ENCODE data around the gene KLHL2. TPM values are rescaled to one million over a fixed set of nuclear protein-coding genes. Genes with fewer than 3 reads are reported as not detected.
A peak's percentile ranks its signal among the peaks of the same experiment; 100 is the strongest.
"Not testable (repeated sequence)": the region's sequence is repeated elsewhere in the genome, so short reads cannot be mapped to it uniquely, and the experiment has no call there.

The KLHL2 gene
- polyA plus RNA-seq, 5 donors = 15.0 to 20.5 (median 18.1) TPM

DNA sequence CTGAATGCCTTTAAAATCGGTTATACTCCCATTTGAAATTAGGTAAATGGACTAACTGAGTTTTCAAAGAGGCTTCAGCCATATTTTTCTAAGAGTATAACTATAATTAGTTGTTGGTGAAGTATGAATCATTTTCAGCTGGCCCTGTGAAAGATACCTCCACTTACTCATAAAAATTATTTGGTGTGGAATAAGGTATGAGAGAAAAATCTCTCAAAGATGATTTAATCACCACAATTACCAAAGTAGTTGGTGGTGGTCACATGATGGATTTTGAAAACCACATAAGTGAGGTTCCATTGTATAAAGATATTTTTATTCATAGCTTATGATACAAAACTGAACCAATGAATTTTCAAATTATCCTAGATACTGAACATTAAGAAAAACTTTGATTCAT lies 9.0 kb upstream of the KLHL2 start:
- no peak for DNase-seq

DNA sequence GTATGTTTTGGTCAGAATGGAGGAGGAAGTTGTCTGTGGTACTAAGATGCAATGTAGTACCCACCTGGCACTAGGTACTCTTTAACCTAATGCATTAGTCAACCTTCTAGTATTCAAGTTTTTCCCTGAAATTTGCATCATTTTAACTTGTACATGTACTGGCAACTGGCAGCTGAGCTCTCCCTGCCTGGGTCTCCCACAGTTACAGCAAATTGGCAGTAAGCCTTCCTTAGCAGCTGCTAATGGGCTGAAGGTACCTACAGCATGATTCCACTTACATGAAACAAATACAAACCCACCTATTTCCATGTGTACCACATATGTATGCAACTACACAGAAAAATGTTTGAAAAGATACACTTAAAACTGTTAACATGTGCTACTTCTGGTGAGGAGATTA lies 8.1 kb upstream of the KLHL2 start:
- DNase-seq = no peak

DNA sequence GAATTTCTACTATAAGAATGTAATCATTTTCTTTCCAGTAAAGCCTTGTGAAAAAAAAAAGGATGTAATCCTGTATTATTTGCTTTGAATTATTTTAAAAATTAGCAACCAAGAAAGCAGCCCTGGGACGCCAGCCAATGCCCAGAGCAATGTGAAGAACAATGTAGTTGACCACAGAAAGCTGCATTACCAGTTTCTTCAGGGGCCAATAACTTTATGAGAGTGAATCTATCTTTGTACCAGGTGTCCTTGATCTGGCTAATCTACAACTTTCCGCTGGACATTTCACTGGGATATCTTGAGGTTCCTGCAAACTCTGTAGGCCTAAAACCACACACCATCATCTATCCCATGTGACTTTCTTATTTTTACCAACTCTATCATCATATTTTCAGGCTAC lies 7.6 kb upstream of the KLHL2 start:
- DNase-seq = no peak

DNA sequence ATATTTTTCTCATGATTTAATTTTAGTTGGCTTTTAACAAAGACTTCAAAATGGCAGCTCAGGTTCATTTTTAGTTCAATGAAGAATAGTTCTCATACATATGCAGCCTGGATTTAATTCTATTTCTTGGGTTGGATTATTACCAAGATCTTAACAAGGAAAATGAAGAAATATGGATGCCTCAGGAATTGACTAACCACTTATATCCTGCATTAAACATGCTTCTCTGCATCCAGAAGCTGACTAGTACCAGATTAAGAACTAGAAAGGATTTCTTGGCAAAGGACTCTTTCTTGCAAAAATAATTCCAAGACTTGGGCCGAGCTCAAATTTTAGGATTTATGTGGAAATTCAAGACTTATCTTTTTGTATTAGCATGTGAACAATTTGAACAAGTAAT lies 5.6 kb upstream of the KLHL2 start:
- DNase-seq = no peak

DNA sequence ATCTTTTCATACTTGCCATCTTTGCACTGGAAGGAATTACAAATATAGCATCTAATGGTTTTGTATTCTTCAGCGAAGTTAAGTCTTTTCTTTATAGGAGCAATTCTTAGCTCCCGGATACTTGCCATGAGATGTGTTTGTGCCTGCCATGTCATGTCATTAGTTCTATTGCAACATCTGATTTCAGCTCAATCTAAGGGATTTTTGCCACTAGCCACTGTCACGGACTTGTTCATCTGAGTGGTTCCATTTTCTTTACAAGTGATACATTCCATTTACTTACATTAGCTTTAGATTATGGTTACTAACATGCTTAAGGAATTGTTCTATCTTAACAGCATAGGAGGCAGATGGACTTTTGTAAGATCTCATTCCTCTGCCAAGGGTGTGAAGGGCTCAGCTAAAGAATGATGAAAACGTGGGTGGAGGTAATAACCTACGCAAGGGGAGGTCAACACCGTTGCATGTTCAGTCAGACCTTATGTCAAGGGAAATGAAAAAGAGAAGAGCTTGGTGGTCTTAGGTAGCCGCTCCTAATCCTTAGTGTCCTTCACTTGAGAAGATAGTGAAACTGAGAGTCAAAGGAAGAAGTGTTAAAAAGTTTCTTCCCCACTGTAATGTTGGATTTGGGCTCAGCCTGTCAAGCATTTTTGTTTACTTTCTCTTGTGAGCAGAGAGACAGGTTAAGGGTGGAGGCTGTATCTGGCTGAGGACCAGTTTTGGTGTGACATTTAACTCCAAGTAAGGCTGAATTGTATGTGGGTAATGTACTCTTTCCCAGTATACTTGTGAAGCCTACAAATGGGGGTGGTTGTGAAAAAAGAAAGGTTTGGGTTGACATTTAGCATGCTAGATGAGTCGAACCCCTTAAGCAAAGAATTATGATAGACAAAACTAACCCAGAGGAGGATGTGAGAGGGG lies 3.6 kb upstream of the KLHL2 start:
- no peak for DNase-seq

DNA sequence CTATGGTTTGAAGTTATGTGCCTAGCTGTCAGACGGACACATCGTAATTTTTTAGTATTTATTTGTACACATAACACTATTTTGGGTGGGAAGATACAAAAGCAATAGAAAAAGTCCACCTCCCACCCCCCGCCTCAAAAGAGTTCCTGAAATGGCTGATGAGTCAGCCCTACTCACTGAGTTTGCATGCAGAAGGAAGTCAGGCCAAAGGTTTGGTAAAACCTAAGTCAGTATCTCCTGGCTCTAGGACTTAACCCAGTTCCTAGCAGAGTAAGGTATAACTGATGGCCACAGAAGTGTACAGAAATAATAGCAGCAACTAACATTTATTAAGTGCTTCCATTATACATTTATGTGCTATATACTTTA lies 2.9 kb upstream of the KLHL2 start:
- DNase-seq = no peak

DNA sequence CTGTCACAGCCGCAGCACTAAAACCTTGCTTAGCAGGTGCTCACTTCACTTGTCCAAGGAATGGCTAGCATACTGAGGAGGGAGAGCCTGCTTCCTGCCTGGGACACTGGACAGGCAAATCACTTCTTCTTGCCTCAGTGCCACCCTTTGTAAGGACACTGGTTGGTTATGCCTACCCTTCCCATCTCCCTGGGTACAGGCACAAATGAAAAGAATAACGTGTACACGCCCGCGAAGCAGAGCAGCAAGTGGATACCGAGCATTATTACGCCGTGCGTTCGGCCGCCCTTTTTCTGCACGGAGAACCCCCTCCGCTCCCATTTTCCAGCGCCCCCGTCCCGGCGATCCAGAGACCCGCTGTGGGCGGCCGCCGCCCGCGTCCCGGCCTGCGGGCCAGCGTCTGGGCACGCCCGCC lies 338 bp upstream of the KLHL2 start:
- DNase-seq = peak; percentile 22 to 25

DNA sequence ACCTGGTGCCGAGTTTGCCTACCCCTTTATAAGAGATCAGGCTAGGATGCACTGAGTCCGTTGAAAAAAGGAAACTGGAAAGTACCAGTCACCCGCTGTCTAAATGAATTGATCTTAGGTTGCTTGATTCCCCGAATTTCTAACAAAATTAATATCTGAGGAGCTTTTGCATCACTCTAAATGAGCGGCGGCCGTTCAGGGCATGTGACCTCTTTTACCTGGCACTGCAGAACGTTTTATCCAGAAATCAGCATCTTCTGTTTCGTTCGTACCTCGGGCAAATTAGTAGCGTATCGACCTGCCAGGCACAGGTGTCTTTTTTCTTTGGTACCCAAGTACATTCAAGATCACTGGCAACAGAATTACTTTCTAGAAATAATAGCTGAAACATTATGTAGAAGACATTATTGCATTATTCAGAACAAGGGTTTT lies 876 bp downstream of the KLHL2 start:
- no peak for DNase-seq

DNA sequence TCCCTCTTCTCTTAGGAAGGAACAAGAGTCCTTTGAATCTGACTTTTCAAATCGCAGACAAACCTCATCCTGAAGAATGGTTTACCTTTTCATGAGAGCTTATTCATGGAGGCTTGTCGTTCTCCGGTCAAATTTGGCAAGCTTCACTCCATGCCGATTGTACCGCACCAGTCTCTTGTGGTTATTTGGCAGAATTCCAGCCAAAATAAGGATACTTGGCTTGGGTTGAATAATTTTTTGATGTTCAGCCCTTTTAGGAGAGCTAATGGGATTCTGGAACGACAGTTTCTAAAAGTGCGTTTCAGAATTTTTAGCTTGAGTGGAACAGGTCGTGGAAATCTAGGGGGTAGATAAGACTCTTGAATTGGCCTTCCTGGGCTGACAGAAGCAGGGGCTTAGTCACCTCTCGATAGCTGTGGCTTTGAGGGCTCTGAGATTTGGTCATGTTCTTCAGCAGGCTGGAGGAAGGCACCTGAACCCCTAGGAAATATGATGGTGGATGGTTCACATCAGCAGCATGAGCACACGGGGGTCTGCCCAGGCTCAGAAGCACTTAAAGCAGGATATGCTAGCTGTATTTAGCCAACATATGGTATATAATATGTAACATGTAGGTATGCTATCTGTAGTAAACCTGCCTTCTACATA lies 1.5 kb downstream of the KLHL2 start:
- DNase-seq = no peak

DNA sequence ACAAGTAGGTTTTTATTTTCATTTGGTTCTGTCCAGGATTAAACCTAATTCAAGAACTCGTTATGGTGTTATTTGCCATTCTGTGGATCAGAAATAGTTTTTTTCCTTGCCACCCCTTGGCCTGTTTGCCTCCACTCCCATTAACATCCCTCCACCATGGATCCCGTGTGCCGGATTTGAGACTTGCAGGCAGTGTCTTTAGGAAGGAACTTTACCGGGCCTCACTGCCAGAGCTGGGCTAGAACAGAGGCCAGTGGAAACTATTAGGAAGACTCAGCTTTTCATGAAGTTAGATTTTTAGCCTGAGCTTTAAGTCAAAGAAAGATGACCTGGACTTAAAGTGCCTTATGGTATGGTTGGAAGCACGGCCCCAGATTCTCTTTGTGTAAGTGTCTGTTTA lies 2.4 kb downstream of the KLHL2 start:
- no peak for DNase-seq

DNA sequence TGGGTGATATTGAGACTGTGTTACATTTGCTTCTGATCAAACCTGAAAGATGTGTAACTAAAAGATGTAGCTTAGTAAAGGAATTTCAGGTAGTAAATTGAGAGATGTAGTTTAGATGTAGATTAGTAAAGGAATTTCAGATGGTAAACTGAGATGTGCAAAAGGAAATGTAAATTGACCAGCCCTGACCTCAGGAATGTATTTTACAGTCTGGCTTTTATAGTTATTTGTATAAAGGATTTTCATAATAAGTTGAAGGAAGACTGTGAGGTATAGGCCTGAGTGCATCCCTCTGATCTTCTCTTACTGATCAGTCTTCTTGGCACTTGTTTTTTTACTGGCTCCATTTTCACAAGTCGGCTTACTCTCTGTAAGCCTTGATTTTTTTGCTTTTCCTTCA lies 3.2 kb downstream of the KLHL2 start:
- no peak for DNase-seq

DNA sequence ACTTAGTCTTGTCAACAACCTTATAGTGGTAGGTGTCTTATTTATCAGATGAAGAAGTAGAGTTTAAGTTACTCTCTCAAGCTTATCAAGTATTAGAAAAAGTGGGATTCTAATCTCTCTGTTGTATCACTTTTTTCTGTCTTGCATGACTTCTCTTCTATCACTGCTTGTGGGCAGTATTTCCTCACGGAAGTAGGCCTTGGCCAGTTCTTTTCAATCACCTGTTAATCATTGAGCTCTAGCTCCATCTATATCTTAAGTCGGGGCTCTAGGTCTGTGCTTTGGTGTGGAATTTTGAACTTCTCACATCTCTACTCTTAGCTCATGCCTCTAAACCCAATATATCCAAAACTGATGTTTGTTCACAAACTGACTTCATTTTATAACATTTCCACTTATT lies 5.3 kb downstream of the KLHL2 start:
- DNase-seq = not testable (repeated sequence)

DNA sequence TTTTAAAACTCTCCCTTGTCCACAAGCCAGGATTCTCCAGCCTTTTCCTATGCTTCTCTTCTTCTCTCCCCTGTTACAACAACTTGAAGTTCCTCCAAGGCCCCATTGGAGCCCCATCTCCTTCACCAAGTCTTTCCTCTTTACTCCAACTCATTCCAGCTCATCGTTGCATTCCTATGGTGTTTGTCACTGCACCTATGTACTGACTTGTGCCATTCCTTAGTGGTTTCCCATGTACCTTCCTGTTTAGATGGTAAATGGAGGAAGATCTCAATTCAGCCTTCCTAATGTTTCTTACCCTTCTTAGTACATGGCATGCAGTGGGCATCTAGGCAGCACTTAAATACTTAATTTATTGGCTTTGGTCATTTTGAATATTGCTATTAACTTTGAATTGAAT lies 6.0 kb downstream of the KLHL2 start:
- not testable (repeated sequence) for DNase-seq

DNA sequence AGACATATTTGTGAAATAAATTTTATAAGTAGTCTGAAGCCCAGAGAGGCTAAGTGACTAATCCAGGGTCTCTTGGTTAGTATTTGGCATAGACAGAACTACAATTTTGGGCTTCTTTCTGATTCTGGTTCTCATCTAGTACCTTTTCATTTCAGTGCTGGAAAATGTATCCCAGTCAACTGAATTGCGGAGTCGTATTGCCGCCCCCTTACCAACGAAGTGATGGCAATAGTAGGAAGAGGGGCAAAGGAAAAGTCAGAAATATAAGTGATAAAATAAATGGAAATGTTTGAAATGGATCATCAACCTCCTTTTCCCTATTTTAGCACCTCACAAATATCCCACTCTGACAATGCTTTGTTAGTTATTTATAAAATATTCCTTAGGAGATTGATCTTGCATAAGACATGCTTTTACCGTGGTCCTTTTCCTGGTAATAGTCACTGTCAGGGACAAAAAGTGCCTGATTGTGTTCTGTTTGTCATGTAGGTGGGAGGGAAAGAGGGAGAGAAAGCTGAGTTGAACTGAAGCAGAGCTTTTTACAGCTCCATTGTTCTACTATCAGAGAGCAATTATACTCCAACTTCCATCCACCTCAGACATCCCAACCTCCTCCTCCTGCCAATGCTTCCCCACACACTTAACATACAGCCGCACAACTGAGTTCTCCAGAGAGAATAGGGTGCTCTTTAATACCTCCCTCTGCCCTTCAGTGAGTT lies 6.8 kb downstream of the KLHL2 start:
- not testable (repeated sequence) for DNase-seq

DNA sequence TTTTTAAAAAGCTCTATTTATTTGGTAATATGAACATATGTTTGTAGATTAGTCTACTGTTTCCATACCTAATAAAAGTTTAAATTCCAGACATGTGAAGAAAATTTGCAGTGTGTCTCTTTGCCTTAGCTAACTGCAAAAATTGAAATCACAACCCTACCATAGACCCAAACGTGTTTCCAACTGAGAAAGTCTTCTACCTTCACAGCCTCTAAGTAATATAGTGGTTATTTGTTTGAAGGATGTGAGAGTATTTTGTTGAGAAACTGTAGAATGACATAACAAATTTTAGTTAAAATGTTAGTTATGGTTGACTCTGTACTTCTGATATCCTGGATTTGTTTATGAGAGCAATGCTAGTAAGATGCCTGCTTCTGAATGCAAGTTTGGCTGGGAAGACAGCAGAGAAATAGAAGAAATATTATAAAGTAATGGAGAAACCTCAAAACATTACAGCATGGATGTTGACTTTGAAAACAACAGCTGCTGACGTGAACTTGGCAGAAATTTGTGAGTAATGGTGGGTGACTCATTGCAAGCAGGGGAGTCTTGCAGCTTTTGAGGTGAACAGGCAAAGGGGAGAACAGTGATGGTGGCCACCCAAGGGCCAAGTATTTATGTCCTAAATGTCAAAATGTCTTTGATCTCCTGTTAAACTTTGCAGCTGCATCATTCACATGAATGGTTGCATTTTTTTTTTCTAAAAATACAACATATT lies 7.8 kb downstream of the KLHL2 start:
- DNase-seq = not testable (repeated sequence)

DNA sequence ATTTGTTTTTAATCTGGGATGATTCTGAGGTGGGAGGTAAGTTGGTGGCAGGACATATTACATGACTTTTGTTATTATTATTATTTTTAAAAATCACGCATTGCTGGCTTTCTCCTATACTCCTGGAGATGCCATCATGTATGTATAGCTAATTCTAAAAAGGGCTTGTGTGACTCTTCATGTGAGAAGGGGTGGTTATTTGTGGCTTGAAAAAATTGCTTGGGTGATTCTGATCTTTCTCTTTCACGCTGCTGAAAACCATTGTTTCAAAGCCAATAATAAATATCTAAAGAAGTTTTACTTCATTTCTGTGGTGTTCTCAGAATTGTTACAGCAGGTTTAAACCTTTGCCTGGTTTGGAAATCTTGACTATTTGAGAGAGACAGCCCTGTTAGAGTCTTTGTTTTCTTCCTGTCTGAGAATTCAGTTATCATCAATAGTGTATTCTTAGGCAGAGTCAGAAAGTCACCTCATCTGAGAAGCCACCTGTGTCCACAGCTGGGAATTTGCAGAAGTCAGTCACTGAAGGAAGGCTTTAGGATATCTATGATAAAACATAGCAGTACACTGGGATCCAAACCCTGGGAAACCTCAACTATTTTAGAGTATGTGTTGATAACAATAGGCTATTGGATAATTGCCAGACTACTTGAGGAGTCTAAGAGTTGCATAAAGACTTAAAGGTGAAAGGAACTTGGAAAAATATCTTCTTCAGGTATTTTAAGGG lies 8.6 kb downstream of the KLHL2 start:
- DNase-seq = not testable (repeated sequence)

DNA sequence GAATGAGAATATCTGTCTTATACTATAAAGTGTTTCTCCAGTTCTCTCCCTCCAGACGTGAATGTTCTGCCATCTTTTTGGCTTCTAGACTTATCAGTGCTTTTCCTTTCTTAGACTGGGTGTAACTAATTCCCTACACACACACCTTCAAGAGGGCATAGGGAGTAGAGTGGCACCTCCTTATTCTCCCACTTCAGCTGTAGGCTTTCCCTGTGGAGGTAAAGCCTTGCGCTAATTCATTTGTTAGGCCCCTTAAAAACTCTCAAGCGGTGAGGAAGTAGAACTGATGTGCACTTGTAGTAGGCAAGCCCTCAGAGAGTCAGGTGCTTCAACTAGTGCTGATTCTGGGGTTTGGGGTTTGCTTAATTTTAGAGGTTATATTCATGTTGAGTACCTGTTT lies 10.0 kb downstream of the KLHL2 start:
- no peak for DNase-seq

DNA sequence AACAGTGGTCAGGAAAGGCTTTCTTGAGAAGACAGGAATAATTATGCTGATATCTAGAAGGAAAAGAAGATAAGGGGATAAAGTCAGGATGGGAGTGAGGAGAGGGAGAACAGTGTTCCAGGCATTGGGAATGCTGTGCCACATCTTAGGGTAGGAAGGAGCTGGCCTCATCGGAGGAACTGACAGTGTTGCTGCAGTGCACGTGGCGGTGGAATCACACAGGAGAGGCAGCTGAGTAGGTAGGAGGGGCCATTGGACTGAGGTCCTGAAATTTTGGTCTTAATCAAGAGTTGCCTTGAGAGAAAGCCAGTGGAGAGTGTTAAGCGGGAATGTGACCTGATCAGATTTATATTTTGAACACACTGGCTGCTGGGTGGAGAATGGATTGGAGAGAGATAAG lies 13.9 kb downstream of the KLHL2 start:
- DNase-seq = not testable (repeated sequence)

DNA sequence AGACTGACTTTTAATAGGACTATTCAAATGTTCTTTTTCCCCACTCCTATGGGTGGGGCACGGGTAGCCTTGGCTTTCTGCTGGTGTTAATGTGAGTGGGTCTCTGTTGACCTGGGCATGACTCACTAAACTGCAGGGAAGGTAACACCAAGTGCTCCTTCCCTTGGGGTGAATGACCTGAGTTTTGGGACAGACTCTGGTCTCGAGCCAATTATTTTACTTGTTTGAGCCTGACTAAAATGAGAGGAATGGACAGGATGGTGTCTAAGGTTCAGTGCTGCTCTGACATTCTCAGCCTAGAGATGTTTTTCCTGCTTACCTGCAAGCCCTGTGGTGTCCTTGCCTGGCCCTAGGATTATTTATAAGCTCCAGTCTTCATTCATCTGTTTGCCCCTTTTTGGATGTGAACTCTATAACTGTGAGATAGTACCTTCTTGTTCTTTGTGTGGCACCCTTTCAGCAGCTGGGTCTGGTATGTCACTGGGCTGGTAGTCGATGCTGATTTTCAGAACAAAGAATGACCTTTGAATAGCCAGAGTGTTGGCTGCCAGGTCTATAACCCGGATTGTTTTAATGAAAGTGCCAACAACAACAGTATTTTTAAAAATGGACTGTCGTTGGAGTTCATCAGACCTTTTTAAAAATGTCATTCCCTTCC lies 14.8 kb downstream of the KLHL2 start:
- not testable (repeated sequence) for DNase-seq

DNA sequence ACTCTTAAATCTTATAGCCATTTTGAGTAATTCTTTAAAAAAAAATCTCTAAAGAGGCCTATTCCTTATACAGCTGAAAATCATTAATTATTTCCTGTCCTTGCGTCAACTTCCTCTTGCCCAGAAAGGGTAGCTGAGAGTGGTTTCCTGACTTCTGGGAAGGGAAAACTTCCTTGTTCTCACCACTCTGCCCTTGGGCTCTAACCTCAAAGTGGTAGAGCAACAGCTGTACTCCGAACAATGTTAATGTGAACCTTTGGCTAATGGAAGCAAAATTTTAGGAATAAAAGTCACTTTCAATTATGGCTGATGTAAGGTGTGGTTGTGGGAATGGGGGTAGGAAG lies 15.3 kb downstream of the KLHL2 start:
- no peak for DNase-seq

DNA sequence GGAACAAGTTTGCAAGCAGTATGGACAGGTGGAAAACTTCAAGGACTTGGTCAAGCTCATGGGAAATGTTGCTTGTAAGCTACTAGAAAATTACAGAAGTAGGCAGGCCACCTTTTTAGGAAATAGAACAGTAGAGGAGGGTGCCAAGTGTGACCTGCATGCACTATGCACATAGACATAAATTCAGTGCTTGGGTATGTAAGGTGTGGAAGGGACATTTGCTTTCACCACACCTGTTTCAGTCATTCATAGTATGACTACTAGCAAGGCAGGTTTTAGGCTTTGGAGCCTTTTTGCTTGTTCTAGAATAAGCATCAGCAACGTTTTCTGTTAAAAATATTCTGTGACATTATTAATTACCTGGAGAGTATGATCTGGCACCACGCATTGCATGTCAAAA lies 20.0 kb downstream of the KLHL2 start:
- not testable (repeated sequence) for DNase-seq

Data from right lung (tissue), 5 donors.